IPS-18c (cell line): ENCODE measurements around the gene AUTS2.

Experiments
- H3K4me3 ChIP-seq: 2 replicates; pipeline ENCODE4 v1.7.0; 2013; ENCODE audit warnings: low read depth, mild to moderate bottlenecking, low read length, moderate library complexity; ENCODE audit not compliant: insufficient read depth
- H3K9me3 ChIP-seq: one replicate; pipeline ENCODE4 v1.6.1; 2013; ENCODE audit warnings: mild to moderate bottlenecking, low read length, moderate library complexity; ENCODE audit not compliant: control insufficient read depth, insufficient read depth

AUTS2 gene

DNA sequence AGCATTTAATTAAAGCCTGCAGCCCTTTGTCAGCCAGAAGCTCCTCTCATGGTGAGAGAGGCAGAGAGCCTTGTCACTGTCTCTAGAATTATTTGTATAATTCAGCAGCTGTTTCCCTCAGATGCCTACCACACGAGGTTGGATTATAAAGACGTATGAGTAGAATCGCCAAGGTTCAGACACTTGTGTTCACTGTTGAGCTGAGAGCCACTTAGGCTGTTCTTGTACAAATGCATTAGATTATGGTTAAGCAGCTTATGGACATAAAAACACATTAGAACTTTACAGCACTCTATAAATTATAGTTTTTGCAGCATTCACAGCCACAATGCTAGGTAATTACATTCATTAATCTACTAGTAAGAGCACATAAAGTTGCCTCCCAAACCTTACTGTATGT, 282.6 kb downstream of the AUTS2 start:
- no peak overlapping the region for H3K4me3 ChIP-seq
- no peaks in the 10 kb centered on the region for H3K9me3 ChIP-seq

DNA sequence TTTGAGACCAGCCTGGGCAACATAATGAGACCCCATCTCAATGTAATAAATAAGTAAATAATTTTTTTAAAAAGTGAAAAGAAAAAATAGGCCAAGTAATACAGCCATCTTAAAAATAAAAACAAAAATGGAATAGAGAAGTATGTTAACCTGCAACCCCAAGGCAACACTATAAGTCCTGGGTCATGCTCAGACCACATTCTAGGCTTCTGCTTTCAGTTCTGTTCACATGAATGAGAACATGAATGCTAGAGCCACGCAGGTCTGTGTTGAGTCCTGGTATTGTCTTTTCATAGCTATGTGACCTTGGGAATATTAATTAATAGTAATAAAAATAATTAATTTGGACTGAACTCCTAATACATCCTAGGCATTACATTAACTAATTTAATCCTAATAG, 284.0 kb downstream of the AUTS2 start:
- Histone ChIP-seq H3K9me3 (no peaks in the 10 kb centered on the region), H3K4me3 (no peak overlapping the region)

DNA sequence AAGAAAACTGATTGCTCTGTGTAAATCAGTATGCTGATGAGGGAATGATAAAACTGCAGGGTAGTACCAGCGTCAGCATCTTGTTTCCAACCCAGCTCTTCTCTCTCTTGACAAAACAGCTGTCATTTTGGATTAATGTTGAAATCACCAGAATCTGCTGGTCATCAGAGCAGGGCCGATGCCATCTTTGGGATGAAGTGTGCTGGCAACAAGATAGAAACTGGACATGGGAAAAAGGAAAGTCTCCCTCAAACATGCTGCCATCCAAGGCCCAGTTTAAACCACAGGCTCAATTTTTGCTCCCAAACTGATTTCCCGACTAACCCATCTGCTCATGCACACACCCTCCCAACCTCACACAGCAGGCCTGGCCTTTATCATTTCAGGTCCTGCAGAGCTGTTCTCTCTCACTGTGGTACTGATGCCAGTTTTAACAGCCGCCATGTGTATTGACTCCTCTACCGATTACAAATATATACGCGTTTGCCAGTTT, 285.2 kb downstream of the AUTS2 start:
- no peaks in the 10 kb centered on the region for H3K9me3 ChIP-seq
- H3K4me3 ChIP-seq = no peak overlapping the region

DNA sequence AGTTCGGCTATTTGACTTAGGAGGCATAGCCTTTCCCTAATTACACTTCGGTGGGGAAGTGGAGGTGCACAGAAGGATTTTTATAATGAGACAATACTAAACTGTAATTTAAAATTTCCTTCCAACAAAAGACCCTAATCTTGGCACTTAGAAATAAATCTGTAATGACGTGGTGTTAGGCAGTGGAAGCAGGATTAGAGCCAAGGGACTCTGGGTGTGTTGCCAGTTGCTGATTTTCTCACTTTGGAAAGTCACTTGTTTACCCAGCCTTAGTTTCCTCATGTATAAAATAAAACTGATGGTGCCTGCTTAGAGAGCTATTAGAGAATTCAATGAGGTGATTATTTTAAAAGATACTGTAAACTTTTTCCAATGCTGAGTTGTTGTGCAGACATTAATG, 287.2 kb downstream of the AUTS2 start:
- Histone ChIP-seq H3K4me3 (no peak overlapping the region), H3K9me3 (no peaks in the 10 kb centered on the region)

DNA sequence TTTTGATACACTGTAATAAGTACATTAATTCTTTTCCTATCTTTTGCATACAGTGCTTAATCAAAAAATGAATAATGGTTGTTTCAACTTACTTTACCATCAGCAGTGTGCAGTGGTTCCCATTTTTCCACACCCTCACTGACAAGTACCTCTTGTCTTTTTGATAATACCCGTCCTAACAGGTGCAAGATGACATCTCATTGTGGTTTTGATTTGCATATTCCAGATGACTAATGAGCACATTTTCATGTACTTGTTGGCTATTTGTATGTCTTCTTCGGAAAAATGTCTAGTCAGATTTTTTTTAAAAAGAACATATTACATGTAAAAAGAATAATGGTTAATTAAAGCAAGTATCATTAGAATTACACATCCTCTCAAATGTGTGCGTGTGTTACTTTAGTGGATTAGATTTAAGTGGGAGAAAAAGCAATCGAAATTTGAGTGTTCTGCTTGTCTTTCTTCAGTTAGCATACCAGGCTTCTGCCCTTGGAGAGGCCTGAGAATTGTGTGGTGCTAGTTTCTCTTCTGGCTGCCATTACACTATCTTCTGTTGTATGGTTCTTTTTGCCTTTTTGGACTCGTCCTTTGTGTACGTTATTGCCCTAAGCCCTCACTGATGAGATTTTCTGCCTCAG, 291.2 kb downstream of the AUTS2 start:
- no peak overlapping the region for H3K4me3 ChIP-seq
- H3K9me3 ChIP-seq = no peaks in the 10 kb centered on the region

DNA sequence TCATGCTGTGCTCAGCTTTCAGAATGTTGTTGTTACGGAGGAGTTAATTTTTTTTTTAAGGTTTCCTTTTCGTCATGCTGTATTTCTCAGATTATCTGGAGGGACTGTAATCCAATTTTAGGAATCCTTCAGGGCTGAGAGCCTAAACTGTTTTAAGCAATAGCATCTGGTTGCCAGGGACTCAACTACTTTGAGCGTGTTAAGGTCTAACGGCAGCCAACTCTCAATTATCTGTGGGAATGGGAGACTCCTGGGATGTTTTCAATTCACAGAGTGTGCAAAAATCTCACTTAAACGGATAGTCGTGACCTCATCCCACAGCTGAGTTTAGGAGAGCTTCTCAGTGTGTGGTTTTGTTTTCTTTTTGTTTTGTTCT, 291.7 kb downstream of the AUTS2 start:
- Histone ChIP-seq H3K4me3 (no peak overlapping the region), H3K9me3 (no peaks in the 10 kb centered on the region)

DNA sequence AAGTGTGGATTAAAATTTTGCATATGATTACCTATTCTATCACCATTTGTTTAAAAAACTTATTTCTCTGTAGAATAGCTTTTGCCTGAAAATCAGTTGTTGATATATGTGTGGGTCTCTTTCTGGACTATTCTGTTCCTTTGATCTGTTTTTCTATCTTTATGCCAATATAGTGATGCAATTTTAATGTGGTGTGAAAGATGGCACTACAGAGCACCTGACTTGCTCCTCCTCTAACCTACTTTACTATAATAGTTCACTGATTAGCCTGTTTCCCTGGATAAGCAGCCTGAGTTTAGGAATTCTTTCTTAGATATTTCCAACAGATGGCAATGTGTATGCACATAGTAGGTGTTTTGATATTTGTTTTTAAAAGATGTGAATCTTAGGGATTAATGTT, 294.5 kb downstream of the AUTS2 start:
- no peak overlapping the region for H3K4me3 ChIP-seq
- H3K9me3 ChIP-seq = no peaks in the 10 kb centered on the region

DNA sequence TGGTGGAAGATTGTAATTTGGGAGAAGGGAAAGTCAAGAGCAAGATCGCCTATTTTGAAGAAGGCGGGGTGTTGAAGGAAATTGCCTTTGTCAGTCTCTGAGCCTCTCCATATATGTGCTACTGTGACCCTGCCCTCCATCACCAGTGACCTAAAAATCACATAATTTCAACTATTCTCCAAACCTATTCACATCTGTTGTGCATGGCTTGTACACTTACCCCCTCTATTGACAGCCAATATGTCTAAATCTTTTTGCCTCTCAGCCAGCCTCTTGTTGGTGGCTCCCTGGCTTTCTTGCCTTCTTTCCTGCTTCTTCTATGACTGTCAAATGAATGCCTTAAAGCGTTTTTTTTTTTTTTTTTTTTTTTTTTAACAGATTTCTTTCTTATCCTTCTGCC, 295.6 kb downstream of the AUTS2 start:
- H3K4me3 ChIP-seq = no peak overlapping the region
- no peaks in the 10 kb centered on the region for H3K9me3 ChIP-seq

DNA sequence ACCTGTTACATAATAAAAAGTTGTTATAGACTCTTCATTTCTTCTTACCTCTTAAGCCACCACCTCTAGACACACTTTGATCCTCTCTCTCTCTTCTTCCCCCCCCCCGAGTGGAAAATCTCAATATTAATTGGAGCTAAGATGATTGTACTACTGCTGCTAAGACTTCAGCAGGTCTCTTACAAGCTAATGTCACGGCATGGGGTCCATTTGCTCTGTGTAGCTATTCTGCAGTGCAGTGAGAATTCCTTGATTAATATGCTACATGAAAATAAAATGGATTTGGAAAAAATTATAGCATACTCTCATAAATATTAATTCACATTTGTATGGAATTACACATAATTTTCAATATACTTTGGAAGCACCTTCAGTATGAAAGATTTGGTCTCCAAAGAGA, 297.2 kb downstream of the AUTS2 start:
- Histone ChIP-seq H3K9me3 (no peaks in the 10 kb centered on the region), H3K4me3 (no peak overlapping the region)

DNA sequence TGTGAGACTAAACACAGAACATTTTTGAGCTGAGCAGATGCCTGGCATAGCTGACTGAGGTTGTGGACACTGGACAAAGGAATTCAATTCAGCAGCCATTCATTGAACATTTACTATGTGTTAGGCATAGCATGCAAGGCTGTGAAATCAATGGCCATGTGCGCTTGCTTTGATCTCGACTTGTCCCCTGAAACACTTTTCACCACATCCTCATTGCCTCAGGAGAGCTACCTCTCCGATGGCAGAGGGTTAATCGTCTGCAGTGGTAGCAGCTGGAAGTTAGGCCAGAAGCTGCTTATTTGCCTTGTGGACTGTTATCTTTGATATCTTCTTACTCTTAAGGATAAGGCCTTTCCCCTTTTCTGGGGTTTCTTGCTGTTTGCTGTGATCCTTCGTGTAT, 297.8 kb downstream of the AUTS2 start:
- Histone ChIP-seq H3K4me3 (no peak overlapping the region), H3K9me3 (no peaks in the 10 kb centered on the region)

DNA sequence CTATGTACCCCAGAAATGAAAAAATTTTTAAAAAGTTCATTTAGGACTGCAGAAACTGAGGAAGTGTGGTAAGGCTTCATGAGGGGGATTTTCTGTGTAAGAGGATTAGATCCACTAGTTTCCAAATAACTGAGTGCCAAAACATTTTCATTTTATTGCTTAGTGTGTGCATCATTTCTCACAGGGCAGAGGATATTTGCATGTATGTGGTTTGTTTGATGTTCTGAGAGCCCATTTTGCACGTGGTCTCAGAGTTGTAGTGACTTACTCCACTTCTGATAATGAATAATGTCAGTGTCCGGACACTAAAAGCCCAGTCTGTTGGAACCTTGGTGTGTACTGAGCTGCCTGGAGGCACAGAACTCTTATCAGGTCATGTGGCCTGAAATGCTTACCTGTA, 299.9 kb downstream of the AUTS2 start:
- no peak overlapping the region for H3K4me3 ChIP-seq
- H3K9me3 ChIP-seq = no peaks in the 10 kb centered on the region

DNA sequence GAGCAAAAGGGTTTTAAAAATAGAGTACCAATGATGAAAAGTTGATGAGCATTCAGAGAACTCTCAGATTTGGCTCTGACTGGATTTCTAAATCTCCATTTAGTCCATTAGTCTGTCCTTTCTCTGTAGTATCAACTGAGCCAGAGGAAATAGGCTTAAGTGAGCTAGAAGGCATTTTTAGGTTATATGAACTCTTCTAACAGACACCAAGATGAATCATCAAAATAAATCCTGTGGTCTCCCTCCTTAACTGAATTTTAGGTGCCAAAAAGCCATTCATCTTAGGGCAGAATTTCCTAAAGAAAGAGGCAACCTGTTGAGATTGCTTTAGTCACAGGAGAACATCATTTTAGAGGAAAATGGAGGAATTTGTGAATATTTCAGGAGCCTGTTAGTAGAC, 305.1 kb downstream of the AUTS2 start:
- H3K4me3 ChIP-seq = no peak overlapping the region
- no peaks in the 10 kb centered on the region for H3K9me3 ChIP-seq

DNA sequence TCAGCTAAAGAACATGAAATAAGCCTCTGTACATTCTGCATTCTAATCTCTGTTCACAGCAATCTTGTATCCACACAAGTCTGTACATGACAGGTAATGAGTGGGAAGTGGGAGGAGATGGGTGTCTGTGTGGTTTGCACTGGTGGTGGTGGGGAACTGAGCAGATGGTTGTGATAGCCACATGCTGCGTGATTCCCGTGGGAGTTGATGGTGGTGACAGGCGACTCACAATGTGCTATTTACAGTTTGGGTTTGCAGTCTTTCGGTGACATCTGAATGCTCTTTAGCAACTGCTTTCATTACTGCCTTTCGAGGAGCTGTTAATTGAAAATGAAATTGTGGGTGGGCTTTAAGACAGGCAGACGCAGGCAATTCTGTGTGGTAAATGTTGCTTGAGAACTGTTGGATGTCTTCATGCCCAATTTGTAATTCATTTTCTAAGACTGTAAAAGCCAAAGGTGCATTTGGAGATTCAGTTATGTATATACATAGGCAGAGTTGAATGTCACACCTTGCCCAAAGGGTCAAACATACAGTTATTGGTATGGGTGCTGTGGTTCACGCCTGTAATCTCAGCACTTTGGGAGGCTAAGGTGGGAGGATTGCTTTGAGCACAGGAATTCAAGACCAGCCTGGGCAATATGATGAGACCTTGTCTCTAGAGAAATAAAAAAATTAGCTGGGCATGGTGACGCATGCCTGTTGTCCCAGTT, 308.2 kb downstream of the AUTS2 start:
- Histone ChIP-seq H3K9me3 (no peaks in the 10 kb centered on the region), H3K4me3 (no peak overlapping the region)

DNA sequence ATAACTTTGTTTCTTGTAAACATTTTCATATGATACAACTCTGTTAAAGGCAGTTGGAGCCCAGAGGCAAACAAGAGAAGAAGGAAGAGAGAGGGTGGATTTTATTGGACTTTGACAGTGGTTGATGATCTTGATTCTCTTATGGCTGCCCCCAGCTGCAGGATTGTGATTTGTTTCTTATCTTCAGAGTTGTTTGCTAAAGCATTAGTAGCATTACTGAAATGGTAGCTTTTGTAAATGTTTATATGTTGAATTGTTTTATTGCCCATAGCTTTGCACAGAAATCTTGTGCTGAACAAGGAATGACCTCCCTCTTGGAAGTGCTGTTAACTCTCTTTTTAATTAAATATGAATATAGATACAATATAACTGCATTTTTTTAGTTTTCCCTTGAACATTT, 309.4 kb downstream of the AUTS2 start:
- H3K9me3 ChIP-seq = no peaks in the 10 kb centered on the region
- H3K4me3 ChIP-seq = no peak overlapping the region

DNA sequence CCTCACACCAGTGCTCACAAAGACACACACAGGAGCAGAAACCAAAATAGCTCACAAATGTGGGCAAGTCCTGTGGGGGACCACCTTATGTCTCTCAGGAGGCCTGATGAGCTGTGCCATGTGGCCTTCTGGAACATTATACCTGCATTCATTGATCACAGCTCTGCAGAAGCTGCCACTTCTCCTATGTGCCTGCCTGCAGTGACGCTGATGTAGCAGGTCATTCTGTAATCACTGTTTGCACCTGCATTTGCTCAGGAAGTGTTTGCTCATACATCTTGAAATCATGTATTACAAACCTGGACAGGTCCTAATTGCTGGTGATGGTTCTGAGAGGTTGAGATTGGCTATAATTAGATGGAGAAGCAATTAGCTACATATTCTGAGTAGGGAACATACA, 310.2 kb downstream of the AUTS2 start:
- H3K9me3 ChIP-seq = no peaks in the 10 kb centered on the region
- H3K4me3 ChIP-seq = no peak overlapping the region

DNA sequence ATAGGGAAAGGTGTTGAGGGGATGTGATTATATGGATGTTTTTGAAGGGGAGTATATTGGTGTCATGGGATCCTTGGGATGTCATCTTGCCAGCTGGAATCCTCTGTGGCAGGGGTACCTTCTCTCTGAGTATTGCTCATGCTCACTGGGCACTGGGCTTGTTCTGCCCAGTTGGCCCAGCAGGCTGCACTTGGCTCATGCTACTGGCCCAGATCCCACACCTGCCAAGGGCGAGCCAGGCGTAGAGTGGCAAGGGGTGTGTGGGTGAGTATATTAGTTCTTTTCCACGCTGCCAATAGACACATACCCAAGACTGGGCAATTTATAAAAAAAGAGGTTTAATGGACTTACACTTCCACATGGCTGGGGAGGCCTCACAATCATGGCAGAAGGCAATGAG, 311.9 kb downstream of the AUTS2 start:
- no peaks in the 10 kb centered on the region for H3K9me3 ChIP-seq

DNA sequence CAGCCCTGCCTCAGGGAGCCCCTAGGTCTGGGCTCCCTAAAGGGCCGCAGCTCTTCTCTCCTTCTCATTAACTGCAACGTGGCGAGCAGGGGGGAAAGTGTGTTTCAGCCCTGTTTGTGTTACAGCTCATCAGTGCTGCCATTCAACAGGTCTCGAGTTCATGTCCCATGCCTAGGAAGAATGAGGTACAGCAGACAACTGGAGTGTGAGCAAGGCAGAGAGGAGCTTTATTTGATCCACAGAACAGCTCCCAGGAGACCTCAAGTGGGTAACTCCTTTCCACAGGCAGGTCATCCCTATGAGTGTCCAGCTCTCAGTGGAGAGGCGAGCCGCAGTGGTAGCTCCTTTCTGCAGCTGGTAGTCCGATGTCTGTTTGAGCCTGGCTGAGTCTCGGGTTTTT, 313.1 kb downstream of the AUTS2 start:
- Histone ChIP-seq H3K9me3 (no peaks in the 10 kb centered on the region), H3K4me3 (no peak overlapping the region)

More for the DNA sequence above, 311.9 kb downstream of the AUTS2 start:
- no peak overlapping the region for H3K4me3 ChIP-seq

DNA sequence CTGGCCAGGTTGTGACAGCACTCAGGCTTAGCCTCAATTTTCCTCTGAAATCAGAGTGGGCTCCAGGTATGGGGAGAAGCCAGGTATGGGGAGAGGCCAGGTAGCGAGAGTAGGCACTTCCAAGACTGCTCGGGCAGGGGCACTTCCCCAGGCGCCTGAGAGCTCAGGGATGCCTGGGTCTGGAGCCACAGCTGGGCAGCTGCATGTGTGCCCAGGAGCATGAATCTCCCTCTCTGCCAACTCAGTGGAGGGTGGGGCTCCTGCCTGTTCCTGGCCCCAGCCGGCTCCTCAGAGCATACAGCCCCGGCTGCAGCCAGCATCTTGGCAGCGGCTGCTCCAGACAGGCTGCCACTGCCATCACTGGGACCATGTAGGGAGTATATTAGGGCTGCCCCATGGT, 313.9 kb downstream of the AUTS2 start:
- no peak overlapping the region for H3K4me3 ChIP-seq
- no peaks in the 10 kb centered on the region for H3K9me3 ChIP-seq

DNA sequence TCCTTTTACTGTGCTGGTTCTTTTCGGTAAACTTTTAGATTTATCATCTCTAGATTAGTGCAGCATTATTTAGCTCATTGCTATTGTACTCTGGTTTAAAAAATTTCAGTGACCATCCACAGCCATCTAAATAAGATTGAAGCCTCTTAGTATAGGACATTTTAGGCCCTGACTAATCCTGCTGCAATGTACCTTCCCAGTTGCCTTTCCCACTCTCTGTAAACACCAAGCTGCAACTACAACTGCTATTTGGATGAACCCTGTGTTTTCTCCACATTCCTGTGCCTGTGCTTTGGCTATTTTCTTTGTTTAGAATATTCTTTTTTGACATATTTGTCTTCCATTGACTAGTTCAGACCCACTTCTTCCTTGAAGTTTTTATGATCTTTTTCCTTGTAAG, 314.6 kb downstream of the AUTS2 start:
- no peaks in the 10 kb centered on the region for H3K9me3 ChIP-seq
- H3K4me3 ChIP-seq = no peak overlapping the region
